ENCODE measurements around the gene CAPN15.

DNA sequence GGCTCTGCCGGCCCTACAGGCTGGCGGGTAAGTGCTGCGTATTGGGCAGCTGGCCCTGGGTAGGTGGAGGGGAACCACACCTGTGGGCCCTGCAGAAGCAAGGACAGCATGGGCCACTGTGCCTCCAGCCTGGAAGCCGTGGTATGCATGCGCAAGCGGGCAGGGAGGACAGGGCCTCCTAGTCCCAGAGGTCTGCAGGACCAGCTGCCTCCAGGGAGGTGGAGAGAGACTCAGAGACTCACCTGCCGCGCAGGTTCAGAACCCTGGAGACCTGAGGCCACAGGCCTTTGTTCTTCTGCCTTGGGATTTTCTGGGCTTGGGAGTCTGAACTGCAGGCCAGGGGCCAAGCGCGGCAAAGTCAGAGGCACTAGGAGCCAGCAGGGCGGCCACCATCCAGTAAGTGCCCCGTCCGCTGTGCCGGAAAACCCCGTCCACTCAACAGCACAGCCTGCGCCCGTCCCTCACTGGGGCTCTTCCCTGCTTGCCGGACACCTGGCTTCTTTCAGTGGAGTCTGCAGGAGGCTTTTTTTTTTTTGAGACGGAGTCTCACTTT, 53.5 kb downstream of the CAPN15 start:
- TF ChIP-seq CTCF (IDR thresholded peaks at IDR 0.05; ENCODE audit: insufficient read depth, low read length) = no peak
- no peak for TF ChIP-seq REST (IDR thresholded peaks at IDR 0.05; ENCODE audit: insufficient replicate concordance, low read depth)
- no peak for TF ChIP-seq POLR2AphosphoS5 (IDR thresholded peaks at IDR 0.05; ENCODE audit: low read depth)

All from HL-60 (cell line).